ENCODE results near the gene THG1L.
A peak's percentile ranks its signal among the peaks of the same experiment; 100 is the strongest.
"Not testable (repeated sequence)": the region's sequence is repeated elsewhere in the genome, so short reads cannot be mapped to it uniquely, and the experiment has no call there.

Gene THG1L

GRCh38 chr5:157721159-157721558, 10.1 kb upstream of the THG1L start:
- no peak for DNase-seq
- in situ Hi-C loops (cut with HindIII; ENCODE audit: low pct_ligation_motif_present, low pct_unique_long_range_greater_than_20kb, low sequenced_read_pairs) = no loop called here

GRCh38 chr5:157722895-157723294, 8.3 kb upstream of the THG1L start:
- in situ Hi-C loops (cut with HindIII; ENCODE audit: low pct_ligation_motif_present, low pct_unique_long_range_greater_than_20kb, low sequenced_read_pairs) = not testable (repeated sequence)

GRCh38 chr5:157726607-157727006, 4.6 kb upstream of the THG1L start:
- in situ Hi-C loops (cut with HindIII; ENCODE audit: low pct_ligation_motif_present, low pct_unique_long_range_greater_than_20kb, low sequenced_read_pairs); DNase-seq: not testable (repeated sequence)

More at GRCh38 chr5:157722895-157723294, 8.3 kb upstream of the THG1L start:
- DNase-seq = not testable (repeated sequence)

- in situ Hi-C loops (cut with HindIII; ENCODE audit: low pct_ligation_motif_present, low pct_unique_long_range_greater_than_20kb, low sequenced_read_pairs); DNase-seq: not testable (repeated sequence)
These were observed 3.4 kb upstream of the THG1L start for GRCh38 chr5:157727858-157728257.

GRCh38 chr5:157729858-157730257, 1.4 kb upstream of the THG1L start:
- in situ Hi-C loops (cut with HindIII; ENCODE audit: low pct_ligation_motif_present, low pct_unique_long_range_greater_than_20kb, low sequenced_read_pairs) = no loop called here
- no peak for DNase-seq

- in situ Hi-C loops (cut with HindIII; ENCODE audit: low pct_ligation_motif_present, low pct_unique_long_range_greater_than_20kb, low sequenced_read_pairs) = no loop called here
These were observed 334 bp upstream of the THG1L start for GRCh38 chr5:157730900-157731271.

GRCh38 chr5:157732130-157732514, 902 bp downstream of the THG1L start:
- in situ Hi-C loops (cut with HindIII; ENCODE audit: low pct_ligation_motif_present, low pct_unique_long_range_greater_than_20kb, low sequenced_read_pairs) = no loop called here
- no peak for DNase-seq

More at GRCh38 chr5:157730900-157731271, 334 bp upstream of the THG1L start:
- DNase-seq = no peak

- DNase-seq = no peak
- in situ Hi-C loops (cut with HindIII; ENCODE audit: low pct_ligation_motif_present, low pct_unique_long_range_greater_than_20kb, low sequenced_read_pairs) = no loop called here
These were observed 1.5 kb downstream of the THG1L start for GRCh38 chr5:157732596-157733262.

- in situ Hi-C loops (cut with HindIII; ENCODE audit: low pct_ligation_motif_present, low pct_unique_long_range_greater_than_20kb, low sequenced_read_pairs) = no loop called here
- DNase-seq = no peak
These were observed 3.2 kb downstream of the THG1L start for GRCh38 chr5:157734436-157734835.

- in situ Hi-C loops (cut with HindIII; ENCODE audit: low pct_ligation_motif_present, low pct_unique_long_range_greater_than_20kb, low sequenced_read_pairs) = no loop called here
- no peak for DNase-seq
These were observed 4.8 kb downstream of the THG1L start for GRCh38 chr5:157735991-157736390.

- DNase-seq = no peak
- in situ Hi-C loops (cut with HindIII; ENCODE audit: low pct_ligation_motif_present, low pct_unique_long_range_greater_than_20kb, low sequenced_read_pairs) = no loop called here
These were observed 8.4 kb downstream of the THG1L start for GRCh38 chr5:157739388-157740228.

GRCh38 chr5:157740229-157740610, 9.0 kb downstream of the THG1L start:
- peak; percentile 36 for DNase-seq
- in situ Hi-C loops (cut with HindIII; ENCODE audit: low pct_ligation_motif_present, low pct_unique_long_range_greater_than_20kb, low sequenced_read_pairs) = no loop called here

- DNase-seq = no peak
- in situ Hi-C loops (cut with HindIII; ENCODE audit: low pct_ligation_motif_present, low pct_unique_long_range_greater_than_20kb, low sequenced_read_pairs) = no loop called here
These were observed 9.9 kb downstream of the THG1L start for GRCh38 chr5:157741131-157741530.

GRCh38 chr5:157743163-157744050, 12.2 kb downstream of the THG1L start, which contains the start of gene LSM11:
Gene LSM11 (plus strand): TSS chr5:157743712. CDS start chr5:157743751, 39 bp downstream.
- DNase-seq = peak; percentile 75
- in situ Hi-C loops (cut with HindIII; ENCODE audit: low pct_ligation_motif_present, low pct_unique_long_range_greater_than_20kb, low sequenced_read_pairs) = no loop called here

- in situ Hi-C loops (cut with HindIII; ENCODE audit: low pct_ligation_motif_present, low pct_unique_long_range_greater_than_20kb, low sequenced_read_pairs) = no loop called here
These were observed 13.1 kb downstream of the THG1L start for GRCh38 chr5:157744051-157745011.

GRCh38 chr5:157745041-157745456, 13.8 kb downstream of the THG1L start:
- in situ Hi-C loops (cut with HindIII; ENCODE audit: low pct_ligation_motif_present, low pct_unique_long_range_greater_than_20kb, low sequenced_read_pairs) = no loop called here
- no peak for DNase-seq

More at GRCh38 chr5:157744051-157745011, 13.1 kb downstream of the THG1L start:
- peak; percentile 6 for DNase-seq

GRCh38 chr5:157747173-157747740, 16.0 kb downstream of the THG1L start:
- in situ Hi-C loops (cut with HindIII; ENCODE audit: low pct_ligation_motif_present, low pct_unique_long_range_greater_than_20kb, low sequenced_read_pairs) = no loop called here
- no peak for DNase-seq

All from ACHN (cell line).